Caco-2 (cell line): ENCODE measurements around the gene VEPH1. TPM values are rescaled to one million over a fixed set of nuclear protein-coding genes. Genes with fewer than 3 reads are reported as not detected.

Experiments used
- BruUV-seq: library from RNA; stranded (reverse); fragments of 400-500 nt; replicated peaks from 2 replicates; lab custom pipeline; 2021; lab: Mats Ljungman, UMichigan
- CTCF ChIA-PET: fragments of 300-600 bp; sonication (Branson Sonifier 250); formaldehyde crosslinking; loops from one replicate; lab custom pipeline; 2022; ENCODE audit warnings: antibody characterized with exemption; lab: Charles Lee
- POLR2A ChIA-PET: fragments of 300-600 bp; sonication (Branson Sonifier 250); formaldehyde crosslinking; loops from one replicate; lab custom pipeline; 2022; ENCODE audit warnings: antibody characterized with exemption; lab: Charles Lee
- DNase-seq, 2 experiments: peaks; one replicate each; pipeline versions ENCODE4 v3.0.0 to v3.0.0-alpha.2; 2020 to 2022
- H3K27me3 ChIP-seq: replicated peaks from 2 replicates; pipeline ENCODE4 v1.6.0; 2011; ENCODE audit warnings: low read length; ENCODE audit not compliant: control insufficient read depth, insufficient read depth
- H3K36me3 ChIP-seq: 2 replicates; pipeline ENCODE4 v1.5.1; 2011; ENCODE audit warnings: low read length; ENCODE audit not compliant: control insufficient read depth, insufficient read depth
- H3K4me1 ChIP-seq: fragments of 250-450 bp; sonication (Bioruptor Pico); 2 replicates; pipeline ENCODE4 v1.5.1; 2020; ENCODE audit warnings: mild to moderate bottlenecking
- H3K4me3 ChIP-seq: 2 replicates; pipeline ENCODE4 v1.5.1; 2011; ENCODE audit warnings: low read depth, mild to moderate bottlenecking, control low read depth, low read length
- H3K9me3 ChIP-seq: fragments of 250-450 bp; sonication (Bioruptor Pico); 2 replicates; pipeline ENCODE4 v1.5.1; 2020; ENCODE audit warnings: mild to moderate bottlenecking, moderate library complexity
- H3K27ac Mint-ChIP-seq: one replicate; pipeline ENCODE4 v1.8.0; 2022; ENCODE audit warnings: mixed read lengths; ENCODE audit not compliant: unreplicated experiment
- H3K27me3 Mint-ChIP-seq: one replicate; pipeline ENCODE4 v1.8.0; 2022; ENCODE audit warnings: mixed read lengths; ENCODE audit not compliant: insufficient read depth, unreplicated experiment
- H3K36me3 Mint-ChIP-seq: one replicate; pipeline ENCODE4 v1.8.0; 2022; ENCODE audit warnings: mild to moderate bottlenecking, mixed read lengths; ENCODE audit not compliant: insufficient read depth, unreplicated experiment
- H3K4me1 Mint-ChIP-seq: one replicate; pipeline ENCODE4 v1.8.0; 2022; ENCODE audit warnings: low read depth, mixed read lengths; ENCODE audit not compliant: unreplicated experiment
- H3K4me3 Mint-ChIP-seq: one replicate; pipeline ENCODE4 v1.8.0; 2022; ENCODE audit warnings: mild to moderate bottlenecking, moderate library complexity, mixed read lengths; ENCODE audit not compliant: unreplicated experiment
- H3K9me3 Mint-ChIP-seq: one replicate; pipeline ENCODE4 v1.8.0; 2022; ENCODE audit warnings: mixed read lengths; ENCODE audit not compliant: unreplicated experiment
- CTCF ChIP-seq, 2 experiments: fragments of 200-600 bp in 1 of 2; IDR thresholded peaks; 1 replicate in 1 of 2; 2 replicates in 1 of 2; pipeline versions ENCODE4 v1.5.1 to v1.8.0; 2011 to 2022; ENCODE audit warnings: antibody characterized with exemption in 1 of 2, control low read depth in 1 of 2, inconsistent platforms in 1 of 2, low read depth in 1 of 2, low read length in 1 of 2, mild to moderate bottlenecking in 1 of 2, moderate library complexity in 1 of 2; ENCODE audit not compliant: insufficient read depth in 1 of 2, severe bottlenecking in 1 of 2, unreplicated experiment in 1 of 2
- intact Hi-C: fragments of 100-400 bp; cut with micrococcal nuclease; formaldehyde crosslinking; loops from one replicate; pipeline ENCODE4 v1.10.0; 2022; ENCODE audit not compliant: unreplicated experiment
- total RNA-seq: library from RNA; stranded (reverse); gene quantifications from 2 replicates; pipeline ENCODE4 v1.2.3, GENCODE V29; 2022

The VEPH1 gene
- total RNA-seq, 1 experiment from 2014 or later = 12.0 TPM

- CTCF ChIA-PET = no interaction called here
- POLR2A ChIA-PET = no interaction called here
- Histone ChIP-seq H3K4me3 (no peak overlapping the region), H3K4me1 (no peaks in the 10 kb centered on the region), H3K9me3 (no peaks in the 10 kb centered on the region), H3K36me3 (no peaks in the 10 kb centered on the region), H3K27me3 (no peaks in the 10 kb centered on the region)
- no peak overlapping the region for H3K27ac Mint-ChIP-seq
- BruUV-seq = no TSS peak
- intact Hi-C loops = no loop called here
- TF ChIP-seq CTCF (IDR thresholded peaks at IDR 0.05; ENCODE audit: insufficient read depth in 1 of 2, low read depth in 1 of 2, low read length in 1 of 2, severe bottlenecking in 1 of 2, unreplicated experiment in 1 of 2) = no peak
- H3K4me1 Mint-ChIP-seq = no peaks in the 10 kb centered on the region
- no peak overlapping the region for H3K4me3 Mint-ChIP-seq
- H3K9me3 Mint-ChIP-seq = no peaks in the 10 kb centered on the region
- peaks cover 11% of the 10 kb centered on the region for H3K27me3 Mint-ChIP-seq
- no peaks in the 10 kb centered on the region for H3K36me3 Mint-ChIP-seq
- no peak for DNase-seq
Measured at GRCh38 chr3:157515398-157515797, 12.2 kb upstream of the VEPH1 start.

GRCh38 chr3:157514371-157514895 is 11.2 kb upstream of the VEPH1 start:
- H3K4me1 ChIP-seq = no peaks in the 10 kb centered on the region
- H3K36me3 Mint-ChIP-seq = no peaks in the 10 kb centered on the region
- no peak overlapping the region for H3K27ac Mint-ChIP-seq
- no TSS peak for BruUV-seq
- no peaks in the 10 kb centered on the region for H3K36me3 ChIP-seq
- POLR2A ChIA-PET = no interaction called here
- no peak overlapping the region for H3K4me3 Mint-ChIP-seq
- intact Hi-C loops = no loop called here
- DNase-seq = no peak
- no peaks in the 10 kb centered on the region for H3K27me3 ChIP-seq
- no peaks in the 10 kb centered on the region for H3K9me3 ChIP-seq
- CTCF ChIA-PET = no interaction called here
- H3K27me3 Mint-ChIP-seq = peaks cover 15% of the 10 kb centered on the region
- H3K4me3 ChIP-seq = no peak overlapping the region
- H3K9me3 Mint-ChIP-seq = no peaks in the 10 kb centered on the region
- TF ChIP-seq CTCF (IDR thresholded peaks at IDR 0.05; ENCODE audit: insufficient read depth in 1 of 2, low read depth in 1 of 2, low read length in 1 of 2, severe bottlenecking in 1 of 2, unreplicated experiment in 1 of 2) = no peak
- no peaks in the 10 kb centered on the region for H3K4me1 Mint-ChIP-seq

DNA sequence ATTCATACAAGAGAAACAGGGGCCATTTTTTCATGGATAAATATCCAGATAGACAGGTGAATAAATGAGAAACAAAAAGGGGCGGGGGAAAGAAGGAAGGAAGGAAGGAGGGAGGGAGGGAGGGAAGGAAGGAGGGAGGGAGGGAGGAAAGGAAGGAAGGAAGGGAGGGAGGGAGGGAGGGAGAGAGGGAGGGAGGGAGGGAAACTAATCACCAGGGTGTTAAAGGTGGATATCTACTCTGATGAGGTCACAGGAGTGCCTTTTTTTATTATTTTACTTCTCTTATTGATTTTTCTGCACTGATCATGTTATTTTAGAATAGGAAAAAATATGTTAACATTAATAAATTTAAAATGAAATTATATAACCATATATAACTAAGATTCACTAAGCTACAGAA is 10.4 kb upstream of the VEPH1 start:
- TF ChIP-seq CTCF (IDR thresholded peaks at IDR 0.05; ENCODE audit: insufficient read depth in 1 of 2, low read depth in 1 of 2, low read length in 1 of 2, severe bottlenecking in 1 of 2, unreplicated experiment in 1 of 2) = no peak
- Histone ChIP-seq H3K4me1 (no peaks in the 10 kb centered on the region), H3K27me3 (no peaks in the 10 kb centered on the region), H3K36me3 (no peaks in the 10 kb centered on the region), H3K4me3 (no peak overlapping the region), H3K9me3 (no peaks in the 10 kb centered on the region)
- BruUV-seq = no TSS peak
- no peak for DNase-seq
- Mint-ChIP-seq H3K9me3 (no peaks in the 10 kb centered on the region), H3K27ac (no peak overlapping the region), H3K4me1 (no peaks in the 10 kb centered on the region), H3K4me3 (no peak overlapping the region), H3K27me3 (peaks cover 16% of the 10 kb centered on the region), H3K36me3 (no peaks in the 10 kb centered on the region)
- POLR2A ChIA-PET = no interaction called here
- CTCF ChIA-PET = interaction anchor here (0.6 kb wide), 1 partner anchor 19 kb away, joined by 3 read pairs; no protein-coding TSS in a partner anchor
- intact Hi-C loops = no loop called here
